ENCODE data around the gene SYNDIG1L. TPM values are rescaled to one million over a fixed set of nuclear protein-coding genes. Genes with fewer than 3 reads are reported as not detected.

Gene SYNDIG1L
- total RNA-seq, 1 experiment from 2014 or later, result 0.29 TPM

DNA sequence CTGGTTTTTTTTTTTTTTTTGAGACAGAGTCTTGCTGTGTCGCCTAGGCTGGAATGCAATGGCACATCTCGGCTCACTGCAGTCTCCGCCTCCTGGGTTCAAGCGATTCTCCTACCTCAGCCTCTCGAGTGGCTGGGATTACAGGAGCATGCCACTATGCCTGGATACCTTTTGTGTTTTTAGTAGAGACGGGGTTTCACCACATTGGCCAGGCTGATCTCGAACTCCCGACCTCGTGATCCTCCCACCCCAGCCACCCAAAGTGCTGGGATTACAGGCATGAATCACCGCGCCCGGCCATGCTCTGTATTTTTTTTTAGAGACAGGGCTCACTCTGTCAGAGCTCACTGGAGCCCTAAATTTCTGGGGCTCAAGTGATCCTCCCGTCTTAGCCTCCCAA is 45.2 kb downstream of the SYNDIG1L start:
- no peaks in the 10 kb centered on the region for H3K27me3 Mint-ChIP-seq (ENCODE audit: insufficient read depth, unreplicated experiment)
- BruUV-seq (replicated peaks), result no TSS peak
- no peaks in the 10 kb centered on the region for H3K36me3 Mint-ChIP-seq (ENCODE audit: insufficient read depth, unreplicated experiment)
- no peak overlapping the region for H3K27ac Mint-ChIP-seq (ENCODE audit: unreplicated experiment)
- CTCF ChIA-PET, result interaction anchor here (0.7 kb wide), 1 partner anchor 9 kb away, joined by 3 read pairs; no protein-coding TSS in a partner anchor
- H3K9me3 Mint-ChIP-seq (ENCODE audit: unreplicated experiment), result no peaks in the 10 kb centered on the region
- H3K4me1 Mint-ChIP-seq (ENCODE audit: low read depth, unreplicated experiment), result no peaks in the 10 kb centered on the region
- no peak overlapping the region for H3K4me3 Mint-ChIP-seq (ENCODE audit: unreplicated experiment)
- no peak for TF ChIP-seq CTCF (IDR thresholded peaks at IDR 0.05; ENCODE audit: insufficient read depth in 1 of 2, low read depth in 1 of 2, low read length in 1 of 2, severe bottlenecking in 1 of 2, unreplicated experiment in 1 of 2)
- no peaks in the 10 kb centered on the region for H3K4me1 ChIP-seq
- POLR2A ChIA-PET, result interaction anchor here (0.6 kb wide), 1 partner anchor 184 kb away, joined by 8 read pairs; no protein-coding TSS in a partner anchor
- intact Hi-C loops (cut with micrococcal nuclease; ENCODE audit: unreplicated experiment), result no loop called here
- no peak overlapping the region for H3K4me3 ChIP-seq (ENCODE audit: low read depth, low read length)
- H3K27me3 ChIP-seq (replicated peaks; ENCODE audit: control insufficient read depth, insufficient read depth, low read length), result no peaks in the 10 kb centered on the region
- no peaks in the 10 kb centered on the region for H3K36me3 ChIP-seq (ENCODE audit: control insufficient read depth, insufficient read depth, low read length)
- DNase-seq, result no peak
- H3K9me3 ChIP-seq, result no peaks in the 10 kb centered on the region

GRCh38 chr14:74380172-74380571 is 45.8 kb downstream of the SYNDIG1L start:
- no peak for TF ChIP-seq CTCF (IDR thresholded peaks at IDR 0.05; ENCODE audit: insufficient read depth in 1 of 2, low read depth in 1 of 2, low read length in 1 of 2, severe bottlenecking in 1 of 2, unreplicated experiment in 1 of 2)
- Mint-ChIP-seq H3K4me3 (ENCODE audit: unreplicated experiment) (no peak overlapping the region), H3K9me3 (ENCODE audit: unreplicated experiment) (no peaks in the 10 kb centered on the region), H3K36me3 (ENCODE audit: insufficient read depth, unreplicated experiment) (no peaks in the 10 kb centered on the region), H3K4me1 (ENCODE audit: low read depth, unreplicated experiment) (no peaks in the 10 kb centered on the region), H3K27me3 (ENCODE audit: insufficient read depth, unreplicated experiment) (no peaks in the 10 kb centered on the region), H3K27ac (ENCODE audit: unreplicated experiment) (no peak overlapping the region)
- BruUV-seq (replicated peaks), result no TSS peak
- Histone ChIP-seq H3K36me3 (ENCODE audit: control insufficient read depth, insufficient read depth, low read length) (no peaks in the 10 kb centered on the region), H3K27me3 (replicated peaks; ENCODE audit: control insufficient read depth, insufficient read depth, low read length) (no peaks in the 10 kb centered on the region), H3K9me3 (no peaks in the 10 kb centered on the region), H3K4me3 (ENCODE audit: low read depth, low read length) (no peak overlapping the region), H3K4me1 (no peaks in the 10 kb centered on the region)
- intact Hi-C loops (cut with micrococcal nuclease; ENCODE audit: unreplicated experiment), result no loop called here
- CTCF ChIA-PET, result interaction anchor here (0.7 kb wide), 1 partner anchor 9 kb away, joined by 3 read pairs; no protein-coding TSS in a partner anchor
- POLR2A ChIA-PET, result no interaction called here
- no peak for DNase-seq

- no peak overlapping the region for H3K27ac Mint-ChIP-seq (ENCODE audit: unreplicated experiment)
- H3K9me3 Mint-ChIP-seq (ENCODE audit: unreplicated experiment), result no peaks in the 10 kb centered on the region
- no peak overlapping the region for H3K4me3 Mint-ChIP-seq (ENCODE audit: unreplicated experiment)
- H3K36me3 Mint-ChIP-seq (ENCODE audit: insufficient read depth, unreplicated experiment), result no peaks in the 10 kb centered on the region
- Histone ChIP-seq H3K4me1 (peaks cover 11% of the 10 kb centered on the region), H3K36me3 (ENCODE audit: control insufficient read depth, insufficient read depth, low read length) (no peaks in the 10 kb centered on the region), H3K27me3 (replicated peaks; ENCODE audit: control insufficient read depth, insufficient read depth, low read length) (no peaks in the 10 kb centered on the region), H3K9me3 (no peaks in the 10 kb centered on the region), H3K4me3 (ENCODE audit: low read depth, low read length) (no peak overlapping the region)
- no TSS peak for BruUV-seq (replicated peaks)
- ChIA-PET POLR2A (no interaction called here), CTCF (no interaction called here)
- no peak for TF ChIP-seq CTCF (IDR thresholded peaks at IDR 0.05; ENCODE audit: insufficient read depth in 1 of 2, low read depth in 1 of 2, low read length in 1 of 2, severe bottlenecking in 1 of 2, unreplicated experiment in 1 of 2)
- H3K27me3 Mint-ChIP-seq (ENCODE audit: insufficient read depth, unreplicated experiment), result no peaks in the 10 kb centered on the region
- no peaks in the 10 kb centered on the region for H3K4me1 Mint-ChIP-seq (ENCODE audit: low read depth, unreplicated experiment)
- intact Hi-C loops (cut with micrococcal nuclease; ENCODE audit: unreplicated experiment), result no loop called here
- no peak for DNase-seq
Measured at GRCh38 chr14:74377976-74378690, 47.9 kb downstream of the SYNDIG1L start.

All from Caco-2 (cell line).